ENCODE results near the gene TSPAN16.
A peak's percentile ranks its signal among the peaks of the same experiment; 100 is the strongest.
"Not testable (repeated sequence)": the region's sequence is repeated elsewhere in the genome, so short reads cannot be mapped to it uniquely, and the experiment has no call there.

Gene TSPAN16

DNA sequence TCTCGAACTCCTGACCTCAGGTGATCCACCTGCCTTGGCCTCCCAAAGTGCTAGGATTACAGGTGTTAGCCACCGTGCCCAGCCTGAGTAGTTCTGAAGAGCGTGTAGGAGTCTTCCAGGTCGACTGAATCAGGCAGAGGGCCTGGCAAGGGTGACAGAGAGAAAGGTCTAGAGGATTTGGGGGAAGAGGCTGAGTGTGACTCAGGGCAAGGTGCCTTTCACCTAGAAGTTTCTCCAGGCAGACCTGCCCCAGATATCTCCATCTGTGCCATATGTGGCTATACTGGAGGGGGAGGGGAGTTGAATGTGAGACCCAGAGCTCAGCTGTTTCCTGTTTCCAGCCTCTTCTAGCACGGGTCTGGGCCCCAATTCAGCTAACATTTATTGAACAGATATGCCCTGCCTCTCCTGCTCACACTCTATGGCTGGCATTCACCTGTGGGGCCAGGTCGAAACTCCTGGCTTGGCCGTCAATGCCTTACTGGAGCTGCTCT is 51.6 kb downstream of the TSPAN16 start:
- no peak for DNase-seq

GRCh38 chr19:11349171-11349570 is 53.2 kb downstream of the TSPAN16 start:
- no peak for DNase-seq

GRCh38 chr19:11354102-11354501 is 58.1 kb downstream of the TSPAN16 start:
- DNase-seq = not testable (repeated sequence)

- peak; percentile 85 for DNase-seq
These were observed 59.5 kb downstream of the TSPAN16 start, which contains the start of gene PLPPR2 for GRCh38 chr19:11355160-11356073. Gene PLPPR2 (plus strand): TSS chr19:11355432. CDS start chr19:11357674, 2,242 bp downstream.

DNA sequence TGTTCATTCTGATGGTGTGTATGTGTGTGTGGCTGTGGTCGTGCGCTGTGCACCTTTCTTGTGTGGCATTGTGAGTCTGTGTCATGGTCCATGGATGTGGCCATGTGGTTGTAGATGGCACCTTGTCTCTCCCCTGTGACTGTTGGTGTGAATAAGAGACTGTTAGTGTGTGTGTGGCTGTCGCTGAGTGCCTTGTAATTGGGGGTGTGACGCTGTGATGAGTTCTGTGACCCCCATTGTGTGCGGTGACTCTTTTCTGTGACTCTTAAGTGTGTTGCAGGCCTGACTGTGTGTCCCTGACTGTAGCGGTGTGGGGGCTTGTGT is 60.1 kb downstream of the TSPAN16 start:
- DNase-seq = no peak

- DNase-seq = no peak
These were observed 61.0 kb downstream of the TSPAN16 start for GRCh38 chr19:11356676-11357550.

DNA sequence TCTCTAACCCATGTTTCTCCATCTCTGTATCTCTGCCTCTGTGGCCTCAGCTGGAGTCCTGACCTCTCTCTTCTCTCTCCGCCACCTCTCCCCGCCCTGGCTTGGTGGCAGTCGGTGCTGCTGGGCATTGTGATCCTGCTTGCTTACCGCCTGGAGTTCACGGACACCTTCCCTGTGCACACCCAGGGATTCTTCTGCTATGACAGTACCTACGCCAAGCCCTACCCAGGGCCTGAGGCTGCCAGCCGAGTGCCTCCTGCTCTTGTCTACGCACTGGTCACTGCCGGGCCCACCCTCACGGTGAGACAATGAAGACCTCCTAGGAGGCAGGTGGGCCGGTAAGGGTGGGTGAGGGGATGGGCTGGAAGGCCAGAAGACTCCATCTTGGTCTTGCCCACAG is 63.5 kb downstream of the TSPAN16 start:
- DNase-seq = no peak

- DNase-seq = peak; percentile 44
These were observed 65.2 kb downstream of the TSPAN16 start for GRCh38 chr19:11361037-11361770.

GRCh38 chr19:11361771-11362731 is 66.1 kb downstream of the TSPAN16 start:
- DNase-seq = no peak

DNA sequence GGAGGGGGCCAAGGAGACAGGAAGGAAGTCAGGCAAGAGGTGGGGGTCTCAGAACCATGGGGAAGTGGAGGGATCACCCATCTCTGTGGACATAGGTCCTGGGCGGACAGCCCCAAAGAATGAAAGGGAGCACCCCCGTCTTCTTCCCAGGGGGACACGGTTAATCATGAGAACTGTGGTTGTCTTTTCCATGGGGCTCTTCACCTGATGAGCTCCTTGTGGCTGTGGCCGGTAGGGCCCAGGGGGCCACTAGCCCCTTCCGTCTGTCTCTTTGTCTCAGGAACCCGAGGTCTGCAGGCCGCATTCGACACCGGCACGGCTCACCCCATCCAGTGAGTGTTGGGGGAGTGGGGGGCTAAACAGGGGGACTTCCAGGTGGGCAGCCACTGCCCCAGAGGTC is 67.9 kb downstream of the TSPAN16 start:
- no peak for DNase-seq

DNA sequence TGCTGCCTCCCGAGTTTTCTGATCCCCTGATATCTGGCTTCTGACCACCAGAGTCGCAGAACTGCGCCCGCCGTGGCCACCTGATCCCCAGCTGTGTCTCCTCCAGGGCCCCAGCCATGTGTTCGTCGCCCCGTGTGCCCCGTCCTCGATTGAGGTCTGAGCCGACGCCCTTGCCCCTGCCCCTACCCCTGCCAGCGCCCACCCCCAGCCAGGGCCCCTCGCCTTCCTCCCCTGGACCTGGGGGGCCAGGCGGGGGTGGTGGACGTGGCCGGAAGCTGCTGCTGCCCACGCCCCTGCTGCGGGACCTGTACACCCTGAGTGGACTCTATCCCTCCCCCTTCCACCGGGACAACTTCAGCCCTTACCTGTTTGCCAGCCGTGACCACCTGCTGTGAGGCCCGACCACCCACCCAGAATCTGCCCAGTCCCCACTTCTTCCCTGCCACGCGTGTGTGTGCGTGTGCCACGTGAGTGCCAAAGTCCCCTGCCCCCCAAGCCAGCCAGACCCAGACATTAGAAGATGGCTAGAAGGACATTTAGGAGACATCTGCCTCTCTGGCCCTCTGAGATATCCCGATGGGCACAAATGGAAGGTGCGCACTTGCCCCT is 68.4 kb downstream of the TSPAN16 start:
- DNase-seq = no peak

DNA sequence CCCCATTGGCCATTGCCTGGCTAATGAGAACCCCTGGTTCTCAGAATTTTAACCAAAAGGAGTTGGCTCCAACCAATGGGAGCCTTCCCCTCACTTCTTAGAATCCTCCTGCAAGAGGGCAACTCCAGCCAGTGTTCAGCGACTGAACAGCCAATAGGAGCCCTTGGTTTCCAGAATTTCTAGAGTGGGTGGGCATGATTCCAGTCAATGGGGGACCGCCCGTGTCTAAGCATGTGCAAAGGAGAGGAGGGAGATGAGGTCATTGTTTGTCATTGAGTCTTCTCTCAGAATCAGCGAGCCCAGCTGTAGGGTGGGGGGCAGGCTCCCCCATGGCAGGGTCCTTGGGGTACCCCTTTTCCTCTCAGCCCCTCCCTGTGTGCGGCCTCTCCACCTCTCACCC is 69.0 kb downstream of the TSPAN16 start:
- no peak for DNase-seq
